HG03196 (cell line): ENCODE results near the gene STK40.

Experiments
- ATAC-seq: cut with Tn5 transposase; IDR thresholded peaks from one replicate; pipeline ENCODE4 v1.9.1; 2021; ENCODE audit not compliant: unreplicated experiment

Gene STK40

DNA sequence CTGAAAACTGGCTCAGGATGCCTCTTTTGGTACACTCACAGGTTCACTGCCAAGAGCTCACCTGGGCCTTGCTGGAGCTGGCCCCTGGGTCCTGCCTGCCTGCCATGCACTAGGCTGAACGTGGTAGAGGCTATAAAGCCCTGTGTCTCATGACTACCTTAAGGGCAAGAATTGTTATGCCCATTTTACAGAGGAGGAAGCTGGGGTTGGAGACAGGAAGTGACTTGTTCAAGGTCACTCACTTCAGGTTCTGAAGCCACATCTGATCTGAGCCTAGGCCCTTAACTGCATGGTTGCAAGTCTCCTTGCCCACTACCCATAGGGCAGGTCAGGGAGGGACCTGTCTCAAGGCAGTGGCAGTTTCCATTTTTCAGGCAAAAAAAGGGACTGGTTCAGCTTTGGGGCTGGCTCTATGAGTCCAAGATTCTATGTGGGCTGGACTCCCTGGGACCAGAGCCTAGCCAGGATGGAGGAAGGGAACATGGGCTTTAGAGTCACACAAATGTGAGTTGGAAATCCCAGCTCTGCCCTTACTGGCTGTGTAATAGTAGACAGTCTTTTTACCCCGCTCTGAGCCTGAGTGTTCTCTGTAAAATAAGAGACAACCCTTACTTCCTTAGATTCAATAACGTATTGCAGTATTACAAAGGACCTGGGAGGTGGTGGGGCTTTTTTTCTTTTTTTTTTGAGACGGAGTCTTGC lies 7.8 kb downstream of the STK40 start:
- ATAC-seq: no peak

- no peak for ATAC-seq
These were observed 13.1 kb downstream of the STK40 start for GRCh38 chr1:36372617-36373016.

DNA sequence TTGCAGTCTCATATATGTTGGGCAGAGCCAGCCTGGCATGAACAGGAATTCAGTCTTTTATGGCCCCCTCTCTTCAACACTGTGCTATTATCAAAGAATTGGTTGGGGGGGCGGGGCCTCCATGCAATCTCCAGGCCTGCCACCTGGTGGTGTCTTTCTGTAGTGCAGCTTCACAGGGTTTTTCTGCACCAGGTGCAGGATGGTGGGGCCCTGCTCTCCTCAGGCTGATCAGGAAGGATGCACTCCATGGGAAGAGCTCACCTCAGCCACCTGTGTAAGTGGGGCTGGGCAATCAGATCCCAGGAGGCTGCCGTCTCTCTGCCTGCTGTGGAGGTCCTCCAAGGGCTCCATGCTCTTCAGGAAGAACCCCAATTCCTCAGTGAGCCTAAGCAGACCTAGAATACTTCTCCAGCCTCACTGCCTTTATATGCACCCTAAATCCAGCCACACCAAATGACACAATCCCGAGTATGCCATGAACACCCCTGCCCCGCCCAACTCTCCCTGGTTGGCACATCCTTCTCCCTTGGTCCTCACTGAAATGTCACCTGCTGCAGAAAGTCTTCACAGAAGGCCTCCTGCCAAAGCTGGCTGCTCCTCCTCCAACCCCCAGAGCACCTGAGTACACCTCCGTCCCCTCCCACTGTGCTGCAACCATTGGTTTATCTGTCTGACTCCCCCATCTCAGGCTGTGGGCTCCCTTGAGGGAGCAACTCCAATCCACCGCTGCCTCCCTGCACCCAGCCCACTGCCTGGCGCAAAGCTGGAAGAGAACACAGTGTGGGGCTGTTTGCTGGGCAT lies 16.5 kb downstream of the STK40 start:
- no peak for ATAC-seq

- no peak for ATAC-seq
These were observed 17.9 kb downstream of the STK40 start for GRCh38 chr1:36367798-36368197.

DNA sequence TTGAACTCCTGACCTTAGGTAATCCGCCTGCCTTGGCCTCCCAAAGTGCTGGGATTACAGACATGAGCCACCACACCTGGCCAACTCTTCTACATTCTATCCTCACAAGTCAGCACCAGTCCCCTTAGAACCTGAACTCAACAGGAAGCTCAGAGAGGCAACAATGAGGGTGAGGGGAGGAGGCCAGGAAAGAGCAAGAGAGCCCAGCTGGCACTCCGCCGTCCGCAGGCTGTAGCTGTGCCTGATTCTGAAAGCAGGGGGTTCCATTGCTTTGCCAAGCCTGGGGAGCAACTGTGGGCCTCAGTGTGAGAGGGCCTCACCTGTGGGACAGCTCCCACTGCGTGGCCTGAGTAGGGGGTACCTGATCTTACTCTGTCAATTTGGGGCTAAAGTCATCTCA lies 18.7 kb downstream of the STK40 start:
- no peak for ATAC-seq

- ATAC-seq: no peak
These were observed 19.5 kb downstream of the STK40 start for GRCh38 chr1:36366091-36366661.

GRCh38 chr1:36365381-36365780 lies 20.3 kb downstream of the STK40 start:
- ATAC-seq: no peak

GRCh38 chr1:36359911-36360550 lies 25.7 kb downstream of the STK40 start:
- ATAC-seq: no peak

- no peak for ATAC-seq
These were observed 26.3 kb downstream of the STK40 start for GRCh38 chr1:36359383-36359782.

- no peak for ATAC-seq
These were observed 27.1 kb downstream of the STK40 start for GRCh38 chr1:36358514-36359084.

GRCh38 chr1:36355811-36356210 lies 29.9 kb downstream of the STK40 start:
- ATAC-seq: no peak

DNA sequence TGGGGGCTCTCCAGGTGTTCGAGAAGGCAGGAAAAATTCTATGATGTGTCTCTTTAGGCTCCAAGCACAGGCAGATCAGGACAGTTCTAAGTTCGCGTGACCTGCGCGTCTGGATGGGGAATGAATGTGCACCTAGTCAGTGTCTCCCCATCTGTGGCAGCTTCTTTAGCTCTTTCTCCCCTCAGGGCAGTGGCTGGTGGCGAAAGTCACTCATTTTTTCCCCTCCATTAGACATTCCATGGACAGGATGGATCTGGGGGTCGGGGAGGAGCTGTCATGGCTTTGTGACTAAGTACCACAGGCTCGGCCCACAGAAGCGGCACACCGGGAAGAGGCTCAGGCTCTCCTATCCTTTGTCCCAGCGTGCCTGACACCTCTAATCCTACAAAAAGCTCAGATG lies 31.2 kb downstream of the STK40 start:
- ATAC-seq: no peak

DNA sequence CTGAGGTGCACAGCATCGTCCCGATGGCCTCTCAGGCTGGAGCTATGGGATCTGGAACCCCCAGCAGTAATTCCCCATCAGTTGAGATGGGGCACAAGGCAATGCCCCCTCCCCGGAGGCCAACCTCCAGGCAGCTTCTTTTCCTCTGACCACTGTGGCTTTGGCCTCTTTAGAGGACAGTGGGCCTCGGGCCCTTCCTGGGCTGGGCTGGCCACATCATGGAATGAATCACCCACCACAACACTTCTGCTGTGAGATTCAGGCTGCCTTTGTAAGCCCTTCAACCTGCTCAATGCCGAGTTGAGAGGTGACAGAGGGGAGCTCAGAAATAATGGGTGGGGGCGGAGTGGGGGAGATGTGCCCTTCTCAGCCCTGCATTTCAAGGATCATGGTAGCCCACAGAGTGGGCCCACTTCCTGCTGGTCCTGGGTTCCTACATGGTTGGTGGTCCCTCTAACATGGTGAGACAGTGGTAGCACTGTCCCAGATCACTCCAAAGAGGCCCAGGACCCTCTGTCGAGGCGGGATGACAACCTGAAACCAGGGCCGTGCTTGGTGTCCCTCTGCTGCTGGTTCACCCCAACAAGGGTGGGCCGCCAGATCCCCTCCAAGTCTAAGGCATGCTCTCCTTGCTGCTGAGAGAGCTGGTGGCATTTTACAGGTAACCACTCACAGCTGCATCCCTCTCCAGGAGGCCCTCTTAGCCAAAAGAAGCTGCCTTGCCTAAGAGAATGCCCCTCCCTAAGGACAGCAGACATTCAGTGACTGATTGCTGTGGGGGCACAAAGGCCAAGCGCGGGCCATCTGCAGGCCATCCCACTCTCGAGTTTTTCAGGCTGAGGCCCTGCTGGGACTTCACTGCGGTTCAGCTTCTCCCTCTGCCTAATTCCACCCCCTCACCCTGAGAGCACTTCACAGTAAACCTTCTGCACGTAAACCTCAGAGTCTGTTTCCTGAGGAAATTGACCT lies 32.5 kb downstream of the STK40 start:
- no peak for ATAC-seq

GRCh38 chr1:36352125-36352909 lies 33.4 kb downstream of the STK40 start:
- no peak for ATAC-seq

DNA sequence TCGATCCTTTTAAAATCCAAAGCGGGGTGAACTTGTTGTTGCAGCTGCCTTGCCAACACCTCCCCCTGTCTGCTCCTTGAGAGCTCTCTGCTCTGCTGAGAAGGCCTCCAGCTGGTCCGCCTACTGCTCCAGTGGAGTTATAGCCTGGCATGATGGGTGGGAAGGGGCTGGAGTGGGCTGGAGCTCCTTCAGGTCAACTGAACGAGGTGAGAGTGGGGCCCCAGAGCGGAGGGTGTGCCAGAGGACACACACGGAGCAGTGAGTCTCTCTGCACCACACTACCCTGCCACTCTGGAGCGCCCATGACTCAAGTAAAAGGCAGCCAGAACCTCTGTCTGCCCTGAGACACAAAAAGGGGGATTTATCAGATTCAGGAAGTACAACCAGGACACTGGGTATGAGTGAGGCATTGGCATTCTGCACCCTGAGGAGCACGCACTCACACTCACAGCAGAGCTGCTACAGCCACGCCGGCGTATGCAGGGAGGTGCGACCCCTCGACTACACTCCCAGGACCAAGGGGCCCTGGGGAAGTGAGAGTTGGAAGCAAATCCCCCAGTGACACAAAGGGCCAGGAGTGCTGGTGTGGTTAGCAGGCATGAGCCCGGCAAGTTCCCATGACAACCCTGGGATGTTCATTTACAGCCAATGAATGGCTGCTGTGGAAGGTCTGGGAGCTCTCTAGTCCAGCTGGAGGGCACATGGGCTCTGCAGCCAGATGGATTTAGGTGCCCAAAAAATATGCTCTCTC lies 34.3 kb downstream of the STK40 start:
- ATAC-seq: no peak

DNA sequence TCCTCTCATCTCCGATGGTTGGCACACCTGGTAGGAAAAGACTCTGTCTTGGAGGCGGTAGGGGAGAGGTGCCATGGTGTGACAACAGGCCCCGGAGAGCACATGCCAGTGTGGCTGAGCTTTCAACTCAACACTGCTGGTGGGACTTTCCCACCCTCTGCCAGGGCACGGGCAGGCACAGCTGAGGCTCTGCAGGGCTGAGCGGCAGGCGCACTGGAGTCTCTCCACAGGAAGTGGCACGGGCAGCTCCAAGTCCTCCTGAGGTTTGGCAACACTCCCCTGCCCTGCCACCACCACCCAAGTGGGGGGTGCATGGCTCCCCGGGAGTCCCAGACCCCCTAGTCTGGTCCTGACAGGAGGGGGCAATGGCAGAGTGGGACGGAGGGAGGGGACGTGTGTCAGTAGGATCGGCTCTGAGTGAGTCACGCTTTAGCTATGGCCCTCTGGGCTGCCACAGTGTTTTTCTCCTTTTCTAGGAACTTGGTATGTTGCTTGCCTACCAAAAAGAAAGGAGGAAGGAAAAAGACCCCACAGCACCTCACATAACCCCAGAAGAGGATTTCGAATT lies 35.0 kb downstream of the STK40 start:
- no peak for ATAC-seq

DNA sequence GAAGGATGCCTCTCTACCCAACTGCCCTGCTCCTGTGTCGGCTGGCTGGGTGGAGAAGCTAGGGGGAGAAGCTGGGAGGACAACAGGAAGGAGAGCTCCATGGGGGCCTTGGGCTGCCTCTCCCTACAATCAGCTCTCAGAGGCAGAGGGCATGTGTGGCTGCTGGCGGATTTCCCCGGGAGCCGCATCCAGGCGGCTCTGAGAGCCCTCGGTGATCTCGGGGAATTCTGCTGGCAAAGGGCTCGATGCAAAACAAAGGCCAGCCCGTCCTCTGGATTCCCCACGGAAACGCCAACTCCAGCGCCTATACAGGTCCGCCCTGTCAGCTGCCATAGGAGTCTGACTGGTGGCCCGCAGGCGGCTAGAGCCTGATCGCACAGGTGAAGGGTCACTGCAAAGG lies 35.9 kb downstream of the STK40 start:
- ATAC-seq: no peak

DNA sequence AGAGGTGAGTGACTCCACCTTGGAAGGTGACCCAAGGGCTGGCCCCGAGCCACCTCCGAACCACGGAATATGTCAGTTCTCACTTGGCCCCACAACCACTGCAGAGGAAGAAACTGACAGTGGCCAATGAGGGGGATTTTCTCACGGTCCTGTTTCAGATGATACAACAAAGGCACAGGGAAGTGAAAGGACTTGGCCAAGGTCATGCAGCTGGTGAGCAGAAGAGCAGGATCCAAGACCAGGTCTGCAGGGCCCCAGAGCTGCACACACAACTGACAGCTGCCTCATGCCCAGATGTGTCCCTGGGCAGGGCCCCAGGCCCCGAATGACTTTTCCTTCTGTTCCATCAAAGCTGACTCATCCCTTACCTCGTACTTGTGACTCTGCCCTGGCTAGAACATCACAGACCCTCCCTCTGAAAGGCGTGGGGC lies 36.5 kb downstream of the STK40 start:
- peak; percentile 44 for ATAC-seq
